GM19467 (cell line): Measurements from ENCODE around the gene OR5A1.

ENCODE experiments used
- ATAC-seq: cut with Tn5 transposase; IDR thresholded peaks from one replicate; pipeline ENCODE4 v1.9.1; 2021; ENCODE audit warnings: mild to moderate bottlenecking, moderate library complexity; ENCODE audit not compliant: unreplicated experiment

The OR5A1 gene

GRCh38 chr11:59475176-59475575 is 38.9 kb downstream of the OR5A1 start:
- ATAC-seq = no peak

- ATAC-seq = no peak
Measured at GRCh38 chr11:59479906-59480305, 43.6 kb downstream of the OR5A1 start.

- ATAC-seq = no peak
Measured at GRCh38 chr11:59480359-59480758, 44.1 kb downstream of the OR5A1 start.
